NCI-H2227 treated with DMSO at 0.1 percent for 48 hours (cell line): ENCODE results near the gene ITGB7.

Source experiments
- DNase-seq: peaks from one replicate; lab custom pipeline; 2025; lab: John Stamatoyannopoulos, UW

ITGB7 gene

DNA sequence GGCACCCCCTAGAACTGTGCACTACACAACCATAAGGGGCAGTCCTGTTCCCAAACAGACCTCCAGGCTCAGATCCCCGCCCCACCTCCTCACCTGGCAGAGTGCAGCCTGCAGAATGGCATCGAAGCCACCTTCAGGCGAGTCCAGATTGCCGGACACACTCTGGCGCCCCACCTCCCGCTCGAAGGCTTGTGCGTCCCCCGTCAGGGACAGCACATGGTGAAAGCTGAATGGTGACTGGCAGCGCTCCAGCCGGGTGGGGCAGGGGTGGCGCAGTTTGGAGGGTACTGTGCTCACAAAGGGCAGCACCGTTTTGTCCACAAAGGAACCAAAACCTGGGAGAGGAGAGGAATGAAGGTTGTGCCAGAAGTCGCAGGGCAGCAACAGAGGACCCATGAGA lies 10.6 kb downstream of the ITGB7 start:
- DNase-seq, result no peak

DNA sequence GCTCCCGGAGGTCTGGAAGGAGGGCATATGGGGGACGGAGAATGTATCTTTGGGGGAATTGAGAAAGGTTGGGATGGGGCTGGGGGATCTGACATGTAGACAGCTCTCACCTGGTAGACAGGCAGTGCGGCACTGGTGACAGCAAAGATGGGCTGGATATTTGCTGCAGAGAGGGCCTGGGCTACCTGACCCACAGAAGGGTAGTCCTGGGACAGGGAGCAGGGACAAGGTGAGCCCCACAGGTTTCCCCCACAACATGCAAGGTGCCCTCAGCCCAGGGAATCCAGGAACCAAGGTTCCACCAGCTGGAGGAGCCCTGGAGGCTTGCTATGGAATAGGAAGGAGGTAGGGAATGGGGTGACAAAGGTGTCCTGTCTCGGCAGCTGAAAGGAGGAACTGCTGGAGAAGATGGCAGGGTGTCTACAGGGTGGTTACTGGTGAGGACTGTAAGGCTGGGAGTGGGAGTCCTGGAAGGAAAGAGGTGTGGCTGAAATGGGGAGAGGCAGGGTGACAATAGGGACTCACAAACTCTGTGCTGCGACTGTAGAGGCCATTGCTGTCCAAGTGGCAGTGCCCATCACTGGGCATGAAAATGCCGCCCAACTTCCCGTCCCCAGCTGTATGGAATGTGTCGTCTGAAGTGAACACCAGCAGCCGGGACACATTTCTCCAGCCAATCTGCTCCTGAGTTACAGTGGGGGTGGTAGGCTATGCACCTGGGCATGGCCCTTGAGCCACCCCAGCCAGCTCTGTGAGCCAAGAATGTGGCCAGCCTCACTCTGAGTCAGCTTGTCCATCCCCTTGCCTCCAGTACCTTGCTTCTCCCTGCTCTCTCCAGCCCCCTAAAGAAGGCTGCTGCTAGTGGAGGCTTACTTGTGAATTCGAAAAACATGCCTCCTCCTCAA lies 11.3 kb downstream of the ITGB7 start:
- no peak for DNase-seq

DNA sequence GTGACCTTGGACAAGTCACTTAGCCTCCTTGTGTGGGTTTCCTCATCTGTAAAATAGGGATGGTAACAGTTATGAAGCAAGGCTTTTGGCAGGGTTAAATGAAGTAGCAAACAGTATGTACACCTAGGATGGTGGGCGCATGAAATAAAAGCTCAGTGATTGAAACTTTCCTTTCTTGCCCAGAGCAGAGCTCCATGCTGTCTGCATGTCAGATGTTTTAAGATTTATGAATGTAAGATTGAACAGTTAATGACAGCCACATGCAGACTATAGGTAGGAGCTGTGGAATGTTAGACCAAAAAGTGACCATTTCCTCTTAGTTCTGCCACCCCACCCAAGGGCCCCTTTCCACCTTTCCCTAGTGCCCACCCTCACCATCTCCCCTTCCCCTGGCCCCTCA lies 12.1 kb downstream of the ITGB7 start:
- DNase-seq, result no peak

- no peak for DNase-seq
Observed at GRCh38 chr12:53193985-53194716, 12.9 kb downstream of the ITGB7 start.

DNA sequence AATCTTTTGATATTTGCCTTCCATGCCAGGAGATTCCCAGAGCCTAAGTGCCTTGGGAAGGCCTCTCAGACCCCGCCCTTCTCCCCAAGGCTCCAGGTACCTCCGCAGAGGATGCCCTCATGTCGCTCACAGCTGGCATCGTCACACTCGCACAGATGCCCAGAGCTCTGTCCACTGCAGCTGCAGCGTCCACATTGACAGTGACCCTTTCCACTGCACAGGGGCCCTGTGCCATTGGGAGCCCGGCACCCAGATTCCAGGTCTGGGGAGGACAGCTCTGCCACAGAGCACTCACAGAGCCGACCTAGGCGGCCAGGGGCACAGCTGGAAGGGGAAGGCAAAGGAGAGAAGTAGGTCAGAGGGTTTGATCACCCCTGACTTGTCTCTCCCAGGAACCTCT lies 14.0 kb downstream of the ITGB7 start:
- DNase-seq, result no peak

DNA sequence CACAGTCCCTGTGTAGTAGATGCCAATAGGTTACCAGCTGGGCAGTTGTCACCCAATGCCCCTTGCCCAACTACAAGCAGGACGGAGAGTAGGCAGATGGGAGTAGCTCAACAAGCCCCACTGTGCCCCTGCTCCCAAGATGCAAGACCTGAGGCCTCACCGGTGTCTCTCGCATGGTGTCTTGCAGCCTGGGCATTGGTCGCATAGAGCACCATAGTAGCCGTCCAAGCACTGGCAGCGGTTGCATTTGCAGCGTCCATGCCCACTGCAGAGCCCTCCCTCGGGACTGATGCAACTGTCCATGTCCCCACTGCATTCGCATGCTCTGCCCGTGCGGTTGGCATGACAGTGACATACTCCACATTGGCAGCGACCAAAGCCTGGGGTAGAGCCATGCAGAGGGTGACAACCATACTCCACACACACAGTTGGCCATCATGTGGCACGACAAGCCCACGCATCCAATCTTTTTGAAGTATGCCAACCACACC lies 14.5 kb downstream of the ITGB7 start:
- DNase-seq, result no peak

DNA sequence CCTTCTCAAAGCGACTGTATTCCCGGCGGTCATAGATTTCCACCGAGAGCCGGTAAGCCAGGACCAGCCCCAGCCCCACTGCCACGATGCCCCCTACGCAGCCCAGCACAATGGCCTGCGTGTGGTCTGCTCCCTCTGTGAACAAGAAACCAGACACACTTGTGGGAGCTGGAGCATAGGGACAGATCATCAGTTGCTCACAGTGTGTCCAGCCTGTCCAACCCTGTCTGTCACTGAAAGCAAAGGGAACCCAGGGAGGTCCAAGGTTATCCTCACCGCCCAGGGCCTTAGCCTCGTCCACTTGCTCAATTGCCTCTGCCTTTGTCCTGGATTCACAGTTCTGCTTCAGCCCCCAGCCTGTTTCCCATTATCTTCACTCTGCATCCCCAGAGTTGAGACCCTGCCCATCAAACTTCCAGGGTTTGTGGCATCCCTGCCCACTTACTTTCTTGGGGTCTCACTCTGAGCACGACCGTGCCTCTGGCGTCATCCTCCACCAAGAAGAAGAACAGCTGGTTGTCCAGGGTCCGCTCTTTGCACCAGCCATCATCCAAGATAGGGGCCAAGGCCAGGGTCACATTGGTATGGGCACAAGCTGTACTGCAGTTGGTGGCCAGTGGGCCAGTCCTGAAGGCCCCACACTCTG lies 15.0 kb downstream of the ITGB7 start:
- no peak for DNase-seq

DNA sequence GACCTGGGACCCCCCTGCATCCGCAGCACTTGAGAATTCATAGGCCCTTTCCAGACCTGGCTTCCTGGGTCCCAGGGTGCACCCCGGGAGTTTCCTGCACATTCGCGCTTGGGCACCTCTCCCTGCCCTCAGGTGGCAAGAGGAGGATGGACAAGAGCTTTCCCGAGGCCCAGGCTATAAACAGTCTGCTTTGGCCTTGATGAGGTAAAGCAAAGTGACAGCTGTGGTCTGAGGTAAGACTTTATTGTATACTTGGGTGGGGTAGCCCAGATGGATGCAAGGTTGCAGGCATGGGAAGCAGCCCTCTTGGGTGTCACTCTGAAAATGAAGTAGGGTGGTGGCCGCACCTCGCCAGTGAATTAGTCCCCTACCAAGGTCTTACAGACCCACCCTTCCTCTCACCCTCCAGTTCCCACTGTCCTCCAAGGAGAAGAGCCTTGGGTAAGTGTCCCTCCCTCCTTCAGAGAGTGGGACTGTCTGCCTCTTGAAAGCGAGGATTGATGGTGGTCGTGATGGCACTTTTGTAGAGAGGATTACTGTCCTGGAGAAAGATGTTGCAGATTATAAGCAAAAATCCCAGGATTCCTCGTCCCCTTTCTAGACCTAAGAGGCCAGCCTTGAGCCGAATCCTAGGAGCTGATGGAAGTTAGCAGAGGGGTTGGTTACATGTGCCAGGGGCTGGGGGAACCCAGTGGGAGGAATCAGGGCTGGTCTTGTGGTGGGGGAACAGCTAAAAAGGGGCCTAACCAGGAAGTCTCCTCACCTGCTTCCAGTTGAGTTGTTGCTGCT lies 15.8 kb downstream of the ITGB7 start:
- DNase-seq, result no peak

- DNase-seq, result peak; percentile 21
Observed at GRCh38 chr12:53190108-53190729, 16.8 kb downstream of the ITGB7 start.

- DNase-seq, result no peak
Observed at GRCh38 chr12:53187145-53187899, 19.7 kb downstream of the ITGB7 start.

DNA sequence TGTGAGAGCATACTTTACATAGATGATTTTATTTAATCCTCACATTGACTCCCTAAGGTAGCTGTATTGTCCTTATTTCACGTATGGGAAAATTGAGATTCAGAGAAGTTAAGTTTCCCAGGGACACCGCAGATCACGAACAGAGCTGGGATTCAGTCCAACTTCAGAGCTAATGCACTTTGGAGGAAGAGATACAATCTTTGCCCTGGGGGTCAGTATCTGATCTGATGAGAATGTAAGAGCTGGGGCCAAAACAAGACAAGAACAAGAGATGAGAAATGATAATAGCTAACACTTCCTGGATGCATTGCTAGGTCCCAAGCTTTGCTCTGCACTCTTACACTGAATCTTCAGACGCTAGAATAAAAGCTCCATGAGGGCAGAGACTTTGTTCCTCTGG lies 20.3 kb downstream of the ITGB7 start:
- no peak for DNase-seq

- no peak for DNase-seq
Observed at GRCh38 chr12:53185582-53186153, 21.4 kb downstream of the ITGB7 start.

GRCh38 chr12:53184828-53185227 lies 22.2 kb downstream of the ITGB7 start:
- no peak for DNase-seq

GRCh38 chr12:53182903-53183302 lies 24.1 kb downstream of the ITGB7 start:
- no peak for DNase-seq

DNA sequence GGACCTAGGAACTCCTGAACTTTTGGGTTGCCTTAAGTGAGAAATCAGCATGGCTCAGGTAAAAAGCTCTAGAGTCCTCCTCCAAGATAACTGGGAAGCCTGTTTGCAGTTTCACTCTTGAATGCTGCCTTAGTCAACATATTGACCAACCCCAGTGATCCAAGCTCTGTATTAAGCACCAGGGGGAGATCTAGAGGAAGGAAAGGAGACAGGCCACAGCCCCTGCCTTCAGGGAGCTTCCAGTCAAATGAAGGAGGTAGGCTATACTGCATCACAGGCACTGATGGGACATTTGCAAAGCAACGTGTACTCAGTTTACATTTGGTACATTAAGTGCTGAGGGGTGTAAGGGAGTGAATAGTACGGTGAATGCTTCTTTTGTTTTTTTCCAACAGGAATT lies 25.1 kb downstream of the ITGB7 start:
- DNase-seq, result no peak

GRCh38 chr12:53180931-53181645 lies 26.0 kb downstream of the ITGB7 start:
- DNase-seq, result peak; percentile 63

GRCh38 chr12:53180220-53180930 lies 26.7 kb downstream of the ITGB7 start, which contains the start of the genes CSAD and ZNF740:
Gene CSAD, minus strand, starts transcription at chr12:53180925. Its CDS starts 7,455 bp downstream, at chr12:53173470.
Gene ZNF740, plus strand, starts transcription at chr12:53180722. Its CDS starts 1,262 bp downstream, at chr12:53181984.
- peak; percentile 91 for DNase-seq

DNA sequence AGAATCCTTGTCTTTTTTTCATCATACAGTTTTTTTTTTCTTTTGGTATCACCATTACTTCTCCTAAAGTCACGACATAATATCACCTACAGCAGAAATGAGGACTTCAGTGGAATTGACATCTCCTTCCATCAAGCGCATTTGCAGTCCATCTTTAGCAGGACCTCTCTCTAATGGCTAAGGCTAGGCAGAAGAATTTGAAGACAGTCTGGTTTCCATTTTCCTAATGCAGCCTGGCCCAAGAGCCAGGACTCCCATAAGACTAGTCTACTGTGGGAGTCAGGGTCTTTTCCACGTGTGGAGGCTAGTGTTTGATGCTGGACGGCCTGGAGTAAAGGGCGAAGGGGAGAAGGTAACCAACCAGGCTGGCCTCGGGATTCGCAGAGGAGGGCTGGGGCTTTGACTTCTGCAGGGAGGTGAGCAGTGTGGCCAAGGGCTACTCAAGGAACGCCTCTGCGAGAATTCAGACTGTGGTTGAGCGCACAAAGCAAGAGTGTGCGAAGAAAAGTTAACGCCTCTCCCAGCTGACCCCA lies 27.3 kb downstream of the ITGB7 start:
- no peak for DNase-seq
